ENCODE measurements around the gene UNC80. TPM values are rescaled to one million over a fixed set of nuclear protein-coding genes. Genes with fewer than 3 reads are reported as not detected.

UNC80 gene
- total RNA-seq, 1 experiment from 2014 or later: not detected

DNA sequence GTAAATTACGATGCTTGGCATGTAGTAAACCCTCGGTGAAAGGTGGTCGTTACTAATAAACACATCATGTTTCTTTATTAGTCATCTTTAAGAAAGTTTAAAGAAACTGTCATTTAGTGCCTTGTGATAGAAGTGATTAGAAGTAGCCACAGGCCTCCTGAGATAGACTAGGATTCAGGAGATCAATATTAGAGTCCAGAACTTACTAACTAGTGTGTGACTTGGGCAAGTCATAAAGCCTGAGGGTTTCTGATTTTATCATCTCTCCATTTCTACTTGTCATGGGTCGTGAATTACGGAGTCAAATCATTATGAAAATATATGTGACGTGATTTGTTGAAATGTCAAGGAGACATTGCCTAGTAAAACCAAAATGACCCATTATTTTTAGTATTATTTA lies 237.5 kb downstream of the UNC80 start:
- CTCF ChIA-PET: no interaction called here
- peaks cover 96% of the 10 kb centered on the region for H3K79me2 ChIP-seq (ENCODE audit: low read length)
- peaks cover 65% of the 10 kb centered on the region for H4K20me1 ChIP-seq (ENCODE audit: low read length)
- H3K9ac ChIP-seq (ENCODE audit: low read length): no peak overlapping the region
- H3K9me3 ChIP-seq (ENCODE audit: low read length): no peaks in the 10 kb centered on the region
- H3K4me3 ChIP-seq (ENCODE audit: low read length): no peak overlapping the region
- H2AFZ ChIP-seq (ENCODE audit: low read length): no peak overlapping the region
- H3K27ac ChIP-seq (ENCODE audit: low read length): no peak overlapping the region
- no peak overlapping the region for H3K4me2 ChIP-seq (ENCODE audit: low read length)
- H3K9me2 ChIP-seq (replicated peaks; ENCODE audit: low read length): no peaks in the 10 kb centered on the region
- ATAC-seq (no peak), DNase-seq (no peak)
- no TSS peak for BruUV-seq (replicated peaks)
- intact Hi-C loops (cut with micrococcal nuclease): no loop called here
- POLR2A ChIA-PET (ENCODE audit: unreplicated experiment): no interaction called here
- TF ChIP-seq EZH2phosphoT487 (IDR thresholded peaks at IDR 0.05; ENCODE audit: borderline replicate concordance, low read length): no peak
- TF ChIP-seq EZH2 (IDR thresholded peaks at IDR 0.05; ENCODE audit: low read length, unreplicated experiment): no peak
- TF ChIP-seq, protein P1, sequence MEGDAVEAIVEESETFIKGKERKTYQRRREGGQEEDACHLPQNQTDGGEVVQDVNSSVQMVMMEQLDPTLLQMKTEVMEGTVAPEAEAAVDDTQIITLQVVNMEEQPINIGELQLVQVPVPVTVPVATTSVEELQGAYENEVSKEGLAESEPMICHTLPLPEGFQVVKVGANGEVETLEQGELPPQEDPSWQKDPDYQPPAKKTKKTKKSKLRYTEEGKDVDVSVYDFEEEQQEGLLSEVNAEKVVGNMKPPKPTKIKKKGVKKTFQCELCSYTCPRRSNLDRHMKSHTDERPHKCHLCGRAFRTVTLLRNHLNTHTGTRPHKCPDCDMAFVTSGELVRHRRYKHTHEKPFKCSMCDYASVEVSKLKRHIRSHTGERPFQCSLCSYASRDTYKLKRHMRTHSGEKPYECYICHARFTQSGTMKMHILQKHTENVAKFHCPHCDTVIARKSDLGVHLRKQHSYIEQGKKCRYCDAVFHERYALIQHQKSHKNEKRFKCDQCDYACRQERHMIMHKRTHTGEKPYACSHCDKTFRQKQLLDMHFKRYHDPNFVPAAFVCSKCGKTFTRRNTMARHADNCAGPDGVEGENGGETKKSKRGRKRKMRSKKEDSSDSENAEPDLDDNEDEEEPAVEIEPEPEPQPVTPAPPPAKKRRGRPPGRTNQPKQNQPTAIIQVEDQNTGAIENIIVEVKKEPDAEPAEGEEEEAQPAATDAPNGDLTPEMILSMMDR (conservative IDR thresholded peaks at IDR 0.05; ENCODE audit: low read depth, low read length): no peak
- H3F3A ChIP-seq (ENCODE audit: low read length, unreplicated experiment): no peaks in the 10 kb centered on the region
- peaks cover 42% of the 10 kb centered on the region for H3K36me3 ChIP-seq (ENCODE audit: low read depth, low read length)
- H3K27me3 ChIP-seq (ENCODE audit: low read length): no peaks in the 10 kb centered on the region
- peaks cover 8% of the 10 kb centered on the region for H3K4me1 ChIP-seq (ENCODE audit: insufficient read depth, low read length)

DNA sequence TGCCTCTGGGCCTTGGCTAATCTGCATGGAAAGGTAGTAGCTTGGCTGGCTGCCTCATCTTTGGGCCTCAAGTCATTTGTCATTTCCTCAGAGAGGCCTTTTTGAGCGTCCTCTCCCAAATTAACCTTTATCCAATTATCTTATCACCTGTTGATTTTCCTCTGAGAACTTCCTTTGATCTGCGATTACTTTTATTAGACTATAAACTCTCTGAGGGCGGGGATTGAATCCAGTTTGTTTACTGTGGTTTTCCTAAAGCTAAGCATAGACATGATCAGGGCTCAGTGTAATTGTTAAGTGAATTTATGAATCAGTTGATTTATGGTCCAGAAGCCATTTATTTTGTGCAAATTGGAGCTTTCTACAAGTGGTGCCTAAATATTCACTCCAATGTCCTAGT lies 238.3 kb downstream of the UNC80 start:
- no peak for ATAC-seq
- peaks cover 43% of the 10 kb centered on the region for H3K36me3 ChIP-seq (ENCODE audit: low read depth, low read length)
- peaks cover 3% of the 10 kb centered on the region; the same call in 1 of the 2 replicates for H3K4me1 ChIP-seq (ENCODE audit: insufficient read depth, low read length)

DNA sequence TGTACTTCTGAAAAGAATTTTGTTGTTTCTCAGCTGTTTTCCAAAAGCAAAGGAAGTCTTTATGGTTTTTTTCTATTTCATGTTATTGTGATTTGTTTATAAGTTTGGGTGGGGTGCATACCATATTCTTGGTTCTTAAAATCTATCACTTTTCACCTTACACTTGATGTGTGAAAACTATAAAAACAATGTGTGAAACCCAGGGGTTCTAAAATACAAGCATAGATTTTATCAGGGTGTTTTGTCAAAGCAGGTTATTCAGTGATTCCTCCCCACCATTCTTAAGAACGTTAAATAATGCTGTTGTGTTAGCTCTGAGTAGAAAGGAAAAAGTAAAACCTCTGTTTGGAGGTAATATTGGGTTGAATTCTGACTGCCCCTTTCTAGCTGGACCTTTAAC lies 248.5 kb downstream of the UNC80 start:
- CTCF ChIA-PET: no interaction called here
- Histone ChIP-seq H3K27ac (ENCODE audit: low read length) (no peak overlapping the region), H2AFZ (ENCODE audit: low read length) (no peak overlapping the region), H3K9ac (ENCODE audit: low read length) (no peak overlapping the region), H3K36me3 (ENCODE audit: low read depth, low read length) (peaks cover 65% of the 10 kb centered on the region), H4K20me1 (ENCODE audit: low read length) (peaks cover 6% of the 10 kb centered on the region; the same call in 1 of the 2 replicates), H3F3A (ENCODE audit: low read length, unreplicated experiment) (no peaks in the 10 kb centered on the region), H3K27me3 (ENCODE audit: low read length) (no peaks in the 10 kb centered on the region), H3K4me1 (ENCODE audit: insufficient read depth, low read length) (no peaks in the 10 kb centered on the region), H3K4me2 (ENCODE audit: low read length) (no peak overlapping the region), H3K9me3 (ENCODE audit: low read length) (no peaks in the 10 kb centered on the region), H3K4me3 (ENCODE audit: low read length) (no peak overlapping the region), H3K9me2 (replicated peaks; ENCODE audit: low read length) (no peaks in the 10 kb centered on the region), H3K79me2 (ENCODE audit: low read length) (no peaks in the 10 kb centered on the region)
- TF ChIP-seq EZH2 (IDR thresholded peaks at IDR 0.05; ENCODE audit: low read length, unreplicated experiment): no peak
- TF ChIP-seq EZH2phosphoT487 (IDR thresholded peaks at IDR 0.05; ENCODE audit: borderline replicate concordance, low read length): no peak
- TF ChIP-seq, protein P1 (conservative IDR thresholded peaks at IDR 0.05; ENCODE audit: low read depth, low read length): no peak
- DNase-seq: no peak
- no peak for ATAC-seq
- POLR2A ChIA-PET (ENCODE audit: unreplicated experiment): no interaction called here
- intact Hi-C loops (cut with micrococcal nuclease): no loop called here
- BruUV-seq (replicated peaks): TSS peak; percentile 17

More for the DNA sequence above, 238.3 kb downstream of the UNC80 start:
- Histone ChIP-seq H3K9ac (ENCODE audit: low read length) (no peak overlapping the region), H3K27me3 (ENCODE audit: low read length) (no peaks in the 10 kb centered on the region), H3K9me2 (replicated peaks; ENCODE audit: low read length) (no peaks in the 10 kb centered on the region), H4K20me1 (ENCODE audit: low read length) (peaks cover 65% of the 10 kb centered on the region), H3K79me2 (ENCODE audit: low read length) (peaks cover 89% of the 10 kb centered on the region), H3K4me2 (ENCODE audit: low read length) (no peak overlapping the region), H3K4me3 (ENCODE audit: low read length) (no peak overlapping the region), H3F3A (ENCODE audit: low read length, unreplicated experiment) (no peaks in the 10 kb centered on the region), H3K9me3 (ENCODE audit: low read length) (no peaks in the 10 kb centered on the region), H2AFZ (ENCODE audit: low read length) (no peak overlapping the region), H3K27ac (ENCODE audit: low read length) (no peak overlapping the region)
- POLR2A ChIA-PET (ENCODE audit: unreplicated experiment): no interaction called here
- no TSS peak for BruUV-seq (replicated peaks)
- DNase-seq: no peak
- TF ChIP-seq EZH2 (IDR thresholded peaks at IDR 0.05; ENCODE audit: low read length, unreplicated experiment) (no peak), EZH2phosphoT487 (IDR thresholded peaks at IDR 0.05; ENCODE audit: borderline replicate concordance, low read length) (no peak)
- TF ChIP-seq, protein P1 (conservative IDR thresholded peaks at IDR 0.05; ENCODE audit: low read depth, low read length): no peak
- intact Hi-C loops (cut with micrococcal nuclease): no loop called here
- CTCF ChIA-PET: no interaction called here
